Chondrocyte (in vitro differentiated cells): ENCODE results near the gene MRPL28. TPM values are rescaled to one million over a fixed set of nuclear protein-coding genes. Genes with fewer than 3 reads are reported as not detected.

Source experiments
- DNase-seq: peaks from one replicate; pipeline ENCODE4 v3.0.0; 2021; ENCODE audit warnings: mixed read lengths, low spot score
- H3K27ac Mint-ChIP-seq: one replicate; pipeline ENCODE4 v1.8.0; 2021; ENCODE audit warnings: mild to moderate bottlenecking, moderate library complexity, mixed read lengths; ENCODE audit not compliant: unreplicated experiment
- H3K27me3 Mint-ChIP-seq: 2 replicates; pipeline ENCODE4 v1.8.0; 2021; ENCODE audit warnings: low read depth, mixed read lengths
- H3K36me3 Mint-ChIP-seq: 2 replicates; pipeline ENCODE4 v1.8.0; 2021; ENCODE audit warnings: low read depth, mixed read lengths
- H3K4me1 Mint-ChIP-seq: 2 replicates; pipeline ENCODE4 v1.8.0; 2021; ENCODE audit warnings: low read depth, mild to moderate bottlenecking, mixed read lengths
- H3K4me3 Mint-ChIP-seq: one replicate; pipeline ENCODE4 v1.8.0; 2021; ENCODE audit warnings: mild to moderate bottlenecking, moderate library complexity, mixed read lengths; ENCODE audit not compliant: unreplicated experiment
- H3K9me3 Mint-ChIP-seq: 2 replicates; pipeline ENCODE4 v1.8.0; 2021; ENCODE audit warnings: low read depth, mixed read lengths
- total RNA-seq: library from RNA; stranded (reverse); gene quantifications from 3 replicates; pipeline ENCODE4 v1.2.1, GENCODE V29; 2021
- TF ChIP-seq, protein P1 (sequence below): fragments of 200-600 bp; sonication (generic); IDR thresholded peaks from 2 replicates; pipeline ENCODE4 v1.5.0; 2021; ENCODE audit warnings: antibody characterized with exemption, mild to moderate bottlenecking, moderate library complexity

The MRPL28 gene
- total RNA-seq, 1 donor from 2014 or later: 53.4 TPM

DNA sequence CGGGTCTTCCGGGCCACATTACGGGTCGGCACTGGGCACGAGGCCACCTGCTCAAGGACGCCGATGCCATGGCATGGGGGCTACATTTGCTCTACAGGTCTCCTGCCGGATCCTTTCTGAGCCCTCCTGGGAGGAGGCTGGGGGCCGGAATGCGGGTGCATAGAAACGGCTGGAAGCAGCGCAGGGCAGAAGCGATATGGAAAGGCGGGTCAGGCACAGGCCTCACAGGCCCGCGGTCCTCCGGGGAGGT is 46.2 kb downstream of the MRPL28 start:
- TF ChIP-seq, protein P1, sequence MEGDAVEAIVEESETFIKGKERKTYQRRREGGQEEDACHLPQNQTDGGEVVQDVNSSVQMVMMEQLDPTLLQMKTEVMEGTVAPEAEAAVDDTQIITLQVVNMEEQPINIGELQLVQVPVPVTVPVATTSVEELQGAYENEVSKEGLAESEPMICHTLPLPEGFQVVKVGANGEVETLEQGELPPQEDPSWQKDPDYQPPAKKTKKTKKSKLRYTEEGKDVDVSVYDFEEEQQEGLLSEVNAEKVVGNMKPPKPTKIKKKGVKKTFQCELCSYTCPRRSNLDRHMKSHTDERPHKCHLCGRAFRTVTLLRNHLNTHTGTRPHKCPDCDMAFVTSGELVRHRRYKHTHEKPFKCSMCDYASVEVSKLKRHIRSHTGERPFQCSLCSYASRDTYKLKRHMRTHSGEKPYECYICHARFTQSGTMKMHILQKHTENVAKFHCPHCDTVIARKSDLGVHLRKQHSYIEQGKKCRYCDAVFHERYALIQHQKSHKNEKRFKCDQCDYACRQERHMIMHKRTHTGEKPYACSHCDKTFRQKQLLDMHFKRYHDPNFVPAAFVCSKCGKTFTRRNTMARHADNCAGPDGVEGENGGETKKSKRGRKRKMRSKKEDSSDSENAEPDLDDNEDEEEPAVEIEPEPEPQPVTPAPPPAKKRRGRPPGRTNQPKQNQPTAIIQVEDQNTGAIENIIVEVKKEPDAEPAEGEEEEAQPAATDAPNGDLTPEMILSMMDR: no peak
- no peaks in the 10 kb centered on the region for H3K9me3 Mint-ChIP-seq
- no peak overlapping the region for H3K4me3 Mint-ChIP-seq
- DNase-seq: no peak
- no peak overlapping the region for H3K27ac Mint-ChIP-seq
- H3K27me3 Mint-ChIP-seq: no peaks in the 10 kb centered on the region
- H3K4me1 Mint-ChIP-seq: peaks cover 10% of the 10 kb centered on the region
- H3K36me3 Mint-ChIP-seq: no peaks in the 10 kb centered on the region

DNA sequence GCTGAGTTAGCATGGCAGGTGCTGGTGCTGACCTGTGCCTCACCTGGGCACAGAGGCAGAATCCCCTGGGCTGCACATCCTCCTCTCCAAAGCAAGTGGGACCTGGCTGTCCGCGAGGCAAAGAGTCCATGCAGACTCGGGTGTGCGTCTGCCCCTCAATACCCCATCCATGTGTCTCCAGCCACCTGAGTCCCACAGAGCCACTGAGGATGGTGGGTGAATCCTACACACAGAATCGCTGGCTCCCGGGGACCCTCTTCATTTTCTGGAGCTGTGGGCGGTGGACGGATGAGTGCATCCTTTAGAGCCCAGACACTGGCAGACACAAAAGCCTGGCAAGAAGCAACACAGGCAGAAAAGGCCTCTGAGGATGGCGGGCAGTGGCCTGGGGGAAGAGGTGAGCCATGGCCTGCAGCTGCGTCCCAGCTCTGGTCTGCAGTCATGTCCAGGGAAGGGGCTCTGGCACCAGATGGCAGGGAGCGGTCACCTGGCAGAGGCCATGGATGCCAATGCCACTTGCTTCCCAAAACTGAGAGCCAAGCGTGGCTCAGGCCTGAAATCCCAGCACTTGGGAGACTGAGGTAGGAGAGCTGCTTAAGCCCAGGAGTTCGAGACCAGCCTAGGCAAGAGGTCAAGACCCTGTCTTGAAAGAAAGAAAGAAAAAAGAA is 47.7 kb downstream of the MRPL28 start:
- Mint-ChIP-seq H3K36me3 (peaks cover 1% of the 10 kb centered on the region), H3K9me3 (no peaks in the 10 kb centered on the region), H3K27ac (no peak overlapping the region), H3K4me1 (peaks cover 7% of the 10 kb centered on the region), H3K4me3 (no peak overlapping the region), H3K27me3 (no peaks in the 10 kb centered on the region)
- TF ChIP-seq, protein P1: no peak
- DNase-seq: no peak

DNA sequence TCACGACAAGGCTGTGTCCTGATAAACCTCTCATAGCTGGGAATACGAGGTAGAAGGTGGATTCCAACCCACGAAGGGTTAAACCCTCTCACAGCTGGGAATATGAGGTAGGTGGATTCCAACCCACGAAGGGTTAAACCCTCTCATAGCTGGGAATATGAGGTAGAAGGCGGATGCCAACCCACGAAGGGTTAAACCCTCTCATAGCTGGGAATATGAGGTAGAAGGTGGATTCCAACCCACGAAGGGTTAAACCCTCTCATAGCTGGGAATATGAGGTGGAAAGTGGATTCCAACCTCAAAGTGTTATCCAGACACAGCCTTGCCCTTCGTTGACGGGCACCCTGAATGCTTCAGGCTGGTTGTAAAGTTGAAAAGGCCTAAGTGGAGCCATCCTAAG is 48.8 kb downstream of the MRPL28 start:
- no peaks in the 10 kb centered on the region for H3K27me3 Mint-ChIP-seq
- no peak overlapping the region for H3K4me3 Mint-ChIP-seq
- no peak overlapping the region for H3K27ac Mint-ChIP-seq
- H3K36me3 Mint-ChIP-seq: peaks cover 1% of the 10 kb centered on the region
- DNase-seq: no peak
- TF ChIP-seq, protein P1: no peak
- no peaks in the 10 kb centered on the region for H3K9me3 Mint-ChIP-seq
- H3K4me1 Mint-ChIP-seq: no peaks in the 10 kb centered on the region

DNA sequence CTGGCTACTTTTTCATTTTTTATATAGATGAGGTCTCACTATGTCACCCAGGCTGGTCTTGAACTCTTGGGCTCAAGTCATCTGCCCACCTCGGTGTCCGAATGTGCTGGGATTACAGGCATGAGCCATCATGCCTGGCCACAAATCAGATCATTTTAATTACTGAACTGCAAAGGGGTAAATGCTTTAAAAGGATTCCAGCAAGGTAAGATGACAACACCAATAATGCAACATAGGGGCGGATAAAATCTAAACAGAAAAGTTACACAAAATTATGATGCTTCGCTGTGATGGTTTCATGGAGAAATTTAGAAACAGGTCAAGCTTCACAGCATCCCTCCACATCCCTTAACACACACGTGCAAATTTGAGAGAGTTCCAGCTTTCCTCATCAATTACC is 50.1 kb downstream of the MRPL28 start:
- Mint-ChIP-seq H3K4me3 (no peak overlapping the region), H3K27me3 (no peaks in the 10 kb centered on the region), H3K36me3 (peaks cover 1% of the 10 kb centered on the region), H3K27ac (no peak overlapping the region), H3K9me3 (no peaks in the 10 kb centered on the region), H3K4me1 (no peaks in the 10 kb centered on the region)
- TF ChIP-seq, protein P1: no peak
- no peak for DNase-seq

DNA sequence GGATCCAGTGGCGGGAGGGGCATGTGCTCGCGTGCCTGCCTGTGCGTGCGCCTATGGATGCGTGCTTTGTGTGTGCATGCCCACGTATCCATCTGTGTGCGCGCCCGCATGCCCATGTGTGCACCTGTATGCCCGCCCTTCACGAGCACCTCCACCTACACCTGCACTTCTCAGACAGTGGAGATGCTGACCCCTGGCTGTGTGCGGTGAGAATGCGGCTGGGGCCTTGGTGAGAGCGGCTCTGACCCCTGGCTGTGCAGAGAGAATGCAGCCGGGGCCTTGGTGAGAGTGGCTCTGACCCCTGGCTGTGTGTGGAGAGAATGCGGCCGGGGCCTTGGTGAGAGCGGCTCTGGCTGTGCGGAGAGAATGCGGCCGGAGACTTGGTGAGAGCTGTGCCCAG is 51.7 kb downstream of the MRPL28 start:
- H3K9me3 Mint-ChIP-seq: no peaks in the 10 kb centered on the region
- TF ChIP-seq, protein P1: peak; percentile 37
- no peaks in the 10 kb centered on the region for H3K4me1 Mint-ChIP-seq
- H3K27me3 Mint-ChIP-seq: no peaks in the 10 kb centered on the region
- no peak overlapping the region for H3K4me3 Mint-ChIP-seq
- peaks cover 3% of the 10 kb centered on the region for H3K36me3 Mint-ChIP-seq
- H3K27ac Mint-ChIP-seq: no peak overlapping the region
- no peak for DNase-seq
